ENCODE data around the gene OPA3. TPM values are rescaled to one million over a fixed set of nuclear protein-coding genes. Genes with fewer than 3 reads are reported as not detected.

Gene OPA3
- total RNA-seq, 2 donors from 2014 or later: 12.9 to 15.4 TPM

GRCh38 chr19:45496349-45496953 lies 88.2 kb downstream of the OPA3 start:
- Mint-ChIP-seq H3K9me3 (no peaks in the 10 kb centered on the region), H3K36me3 (ENCODE audit: low read depth) (peaks cover 9% of the 10 kb centered on the region), H3K4me1 (peaks cover 16% of the 10 kb centered on the region), H3K27ac (no peak overlapping the region), H3K4me3 (peak overlapping the region; percentile 46), H3K27me3 (ENCODE audit: insufficient read depth) (peaks cover 52% of the 10 kb centered on the region)
- Histone ChIP-seq H3K9ac (ENCODE audit: extremely low read depth, low read length, poor library complexity, severe bottlenecking) (no peak overlapping the region), H3K4me1 (ENCODE audit: control insufficient read depth, insufficient read depth, low read length) (no peaks in the 10 kb centered on the region), H3K36me3 (ENCODE audit: control insufficient read depth, insufficient read depth, low read length) (peaks cover 9% of the 10 kb centered on the region), H3K27me3 (ENCODE audit: control insufficient read depth, insufficient read depth, low read length, poor library complexity, severe bottlenecking) (peaks cover 28% of the 10 kb centered on the region), H3K27ac (ENCODE audit: low read depth, low read length) (peak overlapping the region; percentile 83), H3K9me3 (ENCODE audit: control insufficient read depth, low read length) (no peaks in the 10 kb centered on the region), H3K4me3 (ENCODE audit: low read length) (peak overlapping the region; percentile 85)
- WGBS, 2 experiments (ENCODE audit: insufficient coverage in 1 of 2, insufficient read length in 1 of 2): 0 to 3% methylated on average over 7 to 54 of the region's 54 CpGs
- TF ChIP-seq CTCF (conservative IDR thresholded peaks at IDR 0.05): no peak
- peak; percentile 92 for DNase-seq

- H3K4me3 ChIP-seq (ENCODE audit: low read length): no peak overlapping the region
- Mint-ChIP-seq H3K9me3 (no peaks in the 10 kb centered on the region), H3K4me1 (peaks cover 16% of the 10 kb centered on the region), H3K4me3 (peak overlapping the region; percentile 46), H3K27me3 (ENCODE audit: insufficient read depth) (peaks cover 41% of the 10 kb centered on the region), H3K36me3 (ENCODE audit: low read depth) (peaks cover 10% of the 10 kb centered on the region), H3K27ac (no peak overlapping the region)
- no peaks in the 10 kb centered on the region for H3K4me1 ChIP-seq (ENCODE audit: control insufficient read depth, insufficient read depth, low read length)
- DNase-seq: no peak
- H3K27ac ChIP-seq (ENCODE audit: low read depth, low read length): no peak overlapping the region
- peaks cover 9% of the 10 kb centered on the region for H3K36me3 ChIP-seq (ENCODE audit: control insufficient read depth, insufficient read depth, low read length)
- H3K27me3 ChIP-seq (ENCODE audit: control insufficient read depth, insufficient read depth, low read length, poor library complexity, severe bottlenecking): peaks cover 26% of the 10 kb centered on the region
- H3K9me3 ChIP-seq (ENCODE audit: control insufficient read depth, low read length): no peaks in the 10 kb centered on the region
- H3K9ac ChIP-seq (ENCODE audit: extremely low read depth, low read length, poor library complexity, severe bottlenecking): no peak overlapping the region
- TF ChIP-seq CTCF (conservative IDR thresholded peaks at IDR 0.05): no peak
- 91 to 97% methylated on average over 5 of the region's 5 CpGs for whole genome bisulfite sequencing, 2 experiments (ENCODE audit: insufficient coverage in 1 of 2, insufficient read length in 1 of 2)
Measured at GRCh38 chr19:45495178-45495577, 89.4 kb downstream of the OPA3 start.

GRCh38 chr19:45494261-45494916 lies 90.2 kb downstream of the OPA3 start:
- H3K27ac Mint-ChIP-seq: no peak overlapping the region
- H3K4me3 Mint-ChIP-seq: no peak overlapping the region

More at GRCh38 chr19:45494261-45494916, 90.2 kb downstream of the OPA3 start:
- no peak overlapping the region for H3K27ac ChIP-seq (ENCODE audit: low read depth, low read length)
- peaks cover 9% of the 10 kb centered on the region for H3K36me3 ChIP-seq (ENCODE audit: control insufficient read depth, insufficient read depth, low read length)
- no peak for DNase-seq
- Mint-ChIP-seq H3K36me3 (ENCODE audit: low read depth) (peaks cover 11% of the 10 kb centered on the region), H3K27me3 (ENCODE audit: insufficient read depth) (peaks cover 33% of the 10 kb centered on the region), H3K4me1 (peaks cover 13% of the 10 kb centered on the region), H3K9me3 (no peaks in the 10 kb centered on the region)
- no peak overlapping the region for H3K4me3 ChIP-seq (ENCODE audit: low read length)
- WGBS, 2 experiments (ENCODE audit: insufficient coverage in 1 of 2, insufficient read length in 1 of 2): 96 to 97% methylated on average over 24 to 39 of the region's 39 CpGs
- no peak overlapping the region for H3K9ac ChIP-seq (ENCODE audit: extremely low read depth, low read length, poor library complexity, severe bottlenecking)
- no peak for TF ChIP-seq CTCF (conservative IDR thresholded peaks at IDR 0.05)
- H3K9me3 ChIP-seq (ENCODE audit: control insufficient read depth, low read length): no peaks in the 10 kb centered on the region
- no peaks in the 10 kb centered on the region for H3K4me1 ChIP-seq (ENCODE audit: control insufficient read depth, insufficient read depth, low read length)
- peaks cover 18% of the 10 kb centered on the region for H3K27me3 ChIP-seq (ENCODE audit: control insufficient read depth, insufficient read depth, low read length, poor library complexity, severe bottlenecking)

Measured in endodermal cell (in vitro differentiated cells).